IPS-20b (cell line): ENCODE measurements around the gene TGM3.

Source experiments
- H3K27ac ChIP-seq: one replicate; pipeline ENCODE4 v1.5.1; 2013; ENCODE audit warnings: low read length
- H3K27me3 ChIP-seq: 2 replicates; pipeline ENCODE4 v1.6.1; 2013; ENCODE audit warnings: mild to moderate bottlenecking, low read length, inconsistent platforms; ENCODE audit not compliant: insufficient read depth
- H3K36me3 ChIP-seq: 2 replicates; pipeline ENCODE4 v1.6.1; 2013; ENCODE audit warnings: low read depth, mild to moderate bottlenecking, inconsistent platforms, low read length, moderate library complexity; ENCODE audit not compliant: insufficient read depth
- H3K4me1 ChIP-seq: 2 replicates; pipeline ENCODE4 v1.6.1; 2013; ENCODE audit warnings: mild to moderate bottlenecking, control low read depth, inconsistent platforms, low read length, moderate library complexity; ENCODE audit not compliant: insufficient read depth
- H3K4me3 ChIP-seq: 2 replicates; pipeline ENCODE4 v1.5.1; 2013; ENCODE audit warnings: mild to moderate bottlenecking, low read length, inconsistent platforms
- H3K9ac ChIP-seq: 2 replicates; pipeline ENCODE4 v1.6.1; 2013; ENCODE audit warnings: low read depth, mild to moderate bottlenecking, inconsistent platforms, low read length, moderate library complexity
- H3K9me3 ChIP-seq: 2 replicates; pipeline ENCODE4 v1.6.1; 2013; ENCODE audit warnings: mild to moderate bottlenecking, low read depth, low read length, inconsistent platforms; ENCODE audit not compliant: insufficient read depth

Gene TGM3

DNA sequence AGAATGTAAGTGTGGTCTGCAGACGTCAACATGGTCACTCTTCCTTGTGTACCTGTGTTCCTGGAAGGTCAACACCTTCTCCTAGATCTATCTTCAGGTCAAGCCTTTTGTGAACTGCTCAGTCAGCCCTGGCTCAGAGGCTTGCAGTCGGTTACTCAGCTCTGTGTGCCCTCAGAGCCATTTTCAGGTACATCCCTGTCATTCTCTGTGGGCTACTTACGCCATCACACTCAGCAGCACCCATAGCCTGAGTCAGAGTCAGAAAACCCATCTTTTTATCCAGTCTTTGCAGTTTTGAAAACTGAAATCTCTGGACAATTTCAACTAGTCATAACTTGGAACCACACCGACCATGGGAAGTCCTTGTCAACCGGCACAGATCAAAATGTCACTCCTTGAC lies 35.3 kb downstream of the TGM3 start:
- Histone ChIP-seq H3K9ac (no peak overlapping the region), H3K27ac (no peak overlapping the region), H3K9me3 (no peaks in the 10 kb centered on the region), H3K4me1 (no peaks in the 10 kb centered on the region), H3K36me3 (no peaks in the 10 kb centered on the region), H3K27me3 (no peaks in the 10 kb centered on the region), H3K4me3 (no peak overlapping the region)

DNA sequence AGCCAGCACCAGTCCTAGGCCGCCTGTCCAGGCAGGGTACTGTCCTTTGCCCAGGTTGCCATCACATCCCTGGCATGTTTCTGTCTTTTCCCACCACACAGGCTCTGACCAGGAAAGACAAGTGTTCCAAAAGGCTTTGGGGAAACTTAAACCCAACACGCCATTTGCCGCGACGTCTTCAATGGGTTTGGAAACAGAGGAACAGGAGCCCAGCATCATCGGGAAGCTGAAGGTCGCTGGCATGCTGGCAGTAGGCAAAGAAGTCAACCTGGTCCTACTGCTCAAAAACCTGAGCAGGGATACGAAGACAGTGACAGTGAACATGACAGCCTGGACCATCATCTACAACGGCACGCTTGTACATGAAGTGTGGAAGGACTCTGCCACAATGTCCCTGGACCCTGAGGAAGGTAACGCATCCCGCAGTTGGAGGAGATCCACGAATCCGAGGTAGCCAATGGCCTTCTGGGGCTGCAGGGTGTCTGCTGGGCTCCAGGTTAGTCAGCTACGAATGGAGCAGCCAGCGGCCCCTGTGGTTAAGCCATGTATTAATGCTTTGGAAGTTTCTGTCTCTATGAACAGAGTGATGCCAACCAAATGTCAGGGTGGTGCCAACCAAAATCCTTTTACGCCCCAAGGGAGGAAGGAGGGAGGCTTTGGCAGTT lies 36.2 kb downstream of the TGM3 start:
- Histone ChIP-seq H3K4me1 (no peaks in the 10 kb centered on the region), H3K9ac (no peak overlapping the region), H3K27me3 (no peaks in the 10 kb centered on the region), H3K9me3 (no peaks in the 10 kb centered on the region), H3K36me3 (no peaks in the 10 kb centered on the region), H3K27ac (no peak overlapping the region), H3K4me3 (no peak overlapping the region)

DNA sequence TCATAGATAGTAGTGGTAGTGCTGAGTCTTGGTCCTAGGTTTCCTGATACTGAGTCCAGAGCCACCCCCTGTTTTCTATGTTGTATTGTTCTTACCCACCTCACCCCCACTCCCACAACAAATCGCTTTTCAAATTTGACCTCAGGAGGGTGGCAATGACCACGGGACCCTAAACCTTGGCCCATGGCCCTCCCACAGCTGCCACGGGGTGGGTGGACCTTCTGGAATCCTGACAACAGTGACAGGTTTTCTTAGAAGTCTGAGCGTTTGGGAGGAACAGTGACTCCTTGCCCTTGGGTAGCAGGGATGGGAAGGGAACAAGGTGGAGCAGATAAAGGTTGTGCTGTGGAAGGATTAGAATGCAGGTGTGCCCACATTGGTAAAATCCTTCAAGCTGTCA lies 36.9 kb downstream of the TGM3 start:
- Histone ChIP-seq H3K27ac (no peak overlapping the region), H3K4me3 (no peak overlapping the region), H3K36me3 (no peaks in the 10 kb centered on the region), H3K9ac (no peak overlapping the region), H3K4me1 (no peaks in the 10 kb centered on the region), H3K27me3 (no peaks in the 10 kb centered on the region), H3K9me3 (no peaks in the 10 kb centered on the region)

- Histone ChIP-seq H3K36me3 (no peaks in the 10 kb centered on the region), H3K4me1 (no peaks in the 10 kb centered on the region), H3K9ac (no peak overlapping the region), H3K9me3 (no peaks in the 10 kb centered on the region), H3K27ac (no peak overlapping the region), H3K4me3 (no peak overlapping the region), H3K27me3 (no peaks in the 10 kb centered on the region)
Observed at GRCh38 chr20:2333821-2334220, 38.0 kb downstream of the TGM3 start.

DNA sequence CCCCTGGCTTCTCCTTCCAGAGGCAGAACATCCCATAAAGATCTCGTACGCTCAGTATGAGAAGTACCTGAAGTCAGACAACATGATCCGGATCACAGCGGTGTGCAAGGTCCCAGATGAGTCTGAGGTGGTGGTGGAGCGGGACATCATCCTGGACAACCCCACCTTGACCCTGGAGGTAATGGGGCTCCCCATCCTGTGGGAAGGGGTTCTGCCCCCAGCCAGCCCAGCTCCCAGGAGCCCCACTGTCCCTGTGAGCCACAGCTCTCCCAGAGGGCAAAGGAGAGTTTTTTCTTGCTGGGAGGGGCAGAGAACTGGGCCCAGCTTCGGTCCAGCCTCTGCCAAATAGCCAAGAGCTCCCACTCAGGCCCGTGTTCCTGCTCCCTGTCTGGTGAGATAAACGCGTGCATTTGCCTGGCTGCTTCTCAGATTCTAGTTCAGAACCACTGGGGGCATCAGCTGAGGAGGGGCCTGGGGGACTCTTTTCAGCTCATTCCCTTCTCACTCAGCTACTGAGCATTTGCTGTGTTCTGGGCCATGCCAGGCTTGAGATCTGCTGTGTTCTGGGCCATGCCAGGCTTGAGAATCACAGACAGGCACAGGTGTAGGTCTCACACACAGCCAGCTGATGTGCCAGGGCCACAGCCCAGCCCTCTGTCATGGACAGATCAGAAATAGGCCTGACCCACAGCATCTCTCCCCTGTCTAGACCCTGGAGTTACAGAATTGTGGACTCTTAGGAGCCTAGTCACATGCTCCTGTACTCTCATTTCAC lies 39.5 kb downstream of the TGM3 start:
- Histone ChIP-seq H3K36me3 (no peaks in the 10 kb centered on the region), H3K9me3 (no peaks in the 10 kb centered on the region), H3K4me1 (no peaks in the 10 kb centered on the region), H3K4me3 (no peak overlapping the region), H3K27me3 (no peaks in the 10 kb centered on the region), H3K9ac (no peak overlapping the region), H3K27ac (no peak overlapping the region)

DNA sequence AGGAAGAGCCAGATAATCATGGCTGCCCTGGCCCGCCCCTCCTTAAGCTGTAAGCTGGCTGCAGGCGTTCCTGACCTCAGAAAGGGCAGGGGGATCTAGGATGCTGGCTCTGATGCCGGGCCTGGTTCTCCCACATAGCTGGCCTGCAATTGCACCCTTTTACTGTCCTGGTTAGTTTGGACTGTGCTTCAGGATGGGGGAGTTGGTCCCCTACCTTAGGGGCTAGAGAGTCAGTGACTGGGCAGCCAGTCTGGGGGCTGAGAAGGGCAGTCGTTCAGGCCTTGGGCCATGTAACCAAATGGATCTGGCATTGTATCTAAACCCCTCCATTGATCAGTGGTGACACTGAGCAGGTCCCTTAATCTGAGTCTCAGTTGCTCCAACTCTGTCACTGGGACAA lies 40.7 kb downstream of the TGM3 start:
- Histone ChIP-seq H3K27me3 (no peaks in the 10 kb centered on the region), H3K36me3 (no peaks in the 10 kb centered on the region), H3K9ac (no peak overlapping the region), H3K4me3 (no peak overlapping the region), H3K9me3 (no peaks in the 10 kb centered on the region), H3K4me1 (no peaks in the 10 kb centered on the region), H3K27ac (no peak overlapping the region)

DNA sequence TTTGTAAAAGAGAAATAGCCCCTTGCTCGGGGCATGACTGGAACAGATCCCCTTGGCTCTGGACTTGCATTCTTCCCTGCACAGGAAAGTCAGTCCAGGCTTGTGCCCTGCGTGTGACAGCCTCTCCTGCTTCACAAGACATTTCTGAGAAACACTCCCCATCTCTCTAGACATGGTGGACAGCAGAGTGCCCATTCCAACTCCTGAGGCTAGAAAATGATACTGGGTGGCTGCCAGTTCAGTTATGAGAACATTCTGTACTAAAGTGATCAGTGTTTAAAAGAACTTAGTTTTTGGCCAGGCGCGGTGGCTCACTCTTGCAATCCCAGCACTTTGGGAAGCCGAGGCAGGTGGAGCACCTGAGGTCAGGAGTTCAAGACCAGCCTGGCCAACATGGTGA lies 41.3 kb downstream of the TGM3 start:
- no peaks in the 10 kb centered on the region for H3K27me3 ChIP-seq
- H3K9ac ChIP-seq, result no peak overlapping the region
- H3K4me1 ChIP-seq, result no peaks in the 10 kb centered on the region
- H3K9me3 ChIP-seq, result no peaks in the 10 kb centered on the region
- no peak overlapping the region for H3K27ac ChIP-seq
- H3K36me3 ChIP-seq, result no peaks in the 10 kb centered on the region
- no peak overlapping the region for H3K4me3 ChIP-seq

DNA sequence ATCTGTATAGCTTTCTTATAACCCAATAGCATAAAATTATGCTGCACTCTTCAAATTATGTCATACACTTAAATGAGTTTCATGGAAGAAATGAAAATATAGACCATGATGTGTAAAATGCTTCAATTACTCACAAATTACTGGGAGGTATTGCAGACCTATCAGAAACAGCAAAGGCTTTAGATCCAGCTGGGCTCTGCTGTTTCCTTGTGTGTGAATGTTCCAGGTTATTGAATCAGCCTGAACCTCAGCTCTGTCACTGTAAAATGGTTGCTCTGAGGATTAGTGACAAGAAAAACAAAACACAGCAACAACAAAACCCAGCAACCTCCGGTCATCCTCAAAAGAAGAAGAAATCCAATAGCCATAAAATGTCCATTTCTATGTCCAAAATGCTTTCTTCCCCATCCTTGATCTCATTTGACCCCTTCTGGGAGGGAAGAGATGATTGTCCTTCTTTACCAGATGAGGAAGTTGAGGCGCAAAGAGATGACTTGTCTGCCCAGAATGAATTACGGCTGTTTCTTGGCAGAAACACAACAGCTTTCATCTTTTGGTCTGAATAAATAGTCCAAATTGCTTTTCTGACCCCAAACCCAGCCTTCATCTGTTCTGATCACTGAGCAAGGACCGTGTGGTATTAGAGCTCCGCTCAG lies 42.7 kb downstream of the TGM3 start:
- no peaks in the 10 kb centered on the region for H3K9me3 ChIP-seq
- H3K9ac ChIP-seq, result no peak overlapping the region
- no peak overlapping the region for H3K27ac ChIP-seq
- no peaks in the 10 kb centered on the region for H3K36me3 ChIP-seq
- no peaks in the 10 kb centered on the region for H3K4me1 ChIP-seq
- H3K27me3 ChIP-seq, result no peaks in the 10 kb centered on the region
- H3K4me3 ChIP-seq, result no peak overlapping the region

- Histone ChIP-seq H3K36me3 (no peaks in the 10 kb centered on the region), H3K9ac (no peak overlapping the region), H3K4me3 (no peak overlapping the region), H3K27me3 (no peaks in the 10 kb centered on the region), H3K27ac (no peak overlapping the region), H3K4me1 (no peaks in the 10 kb centered on the region), H3K9me3 (no peaks in the 10 kb centered on the region)
Observed at GRCh38 chr20:2340136-2340535, 44.3 kb downstream of the TGM3 start.

GRCh38 chr20:2340823-2341222 lies 45.0 kb downstream of the TGM3 start:
- Histone ChIP-seq H3K9me3 (no peaks in the 10 kb centered on the region), H3K9ac (no peak overlapping the region), H3K36me3 (no peaks in the 10 kb centered on the region), H3K27ac (no peak overlapping the region), H3K27me3 (no peaks in the 10 kb centered on the region), H3K4me3 (no peak overlapping the region), H3K4me1 (no peaks in the 10 kb centered on the region)

DNA sequence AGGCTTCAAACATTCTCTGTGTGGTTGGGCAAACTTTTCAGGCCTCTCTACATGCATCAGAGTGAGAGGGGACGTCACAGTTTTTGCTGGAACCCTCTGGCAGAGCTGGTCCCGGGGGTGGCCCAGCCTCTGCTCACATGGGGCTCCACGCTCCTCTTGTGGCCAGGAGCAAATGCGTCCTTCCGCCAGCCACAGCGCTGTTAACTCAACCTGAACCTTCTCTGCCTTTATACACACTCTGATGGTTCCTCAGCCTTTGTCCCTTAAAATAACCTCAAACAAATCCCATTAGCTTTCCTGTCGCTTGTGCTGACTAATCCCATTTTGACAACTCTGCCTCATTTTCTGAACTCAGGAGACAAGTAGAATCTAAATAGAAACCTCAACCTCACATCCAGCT lies 45.5 kb downstream of the TGM3 start:
- Histone ChIP-seq H3K4me3 (no peak overlapping the region), H3K9ac (no peak overlapping the region), H3K9me3 (no peaks in the 10 kb centered on the region), H3K27me3 (no peaks in the 10 kb centered on the region), H3K4me1 (no peaks in the 10 kb centered on the region), H3K27ac (no peak overlapping the region), H3K36me3 (no peaks in the 10 kb centered on the region)

- no peak overlapping the region for H3K4me3 ChIP-seq
- H3K27ac ChIP-seq, result no peak overlapping the region
- H3K9me3 ChIP-seq, result no peaks in the 10 kb centered on the region
- no peak overlapping the region for H3K9ac ChIP-seq
- no peaks in the 10 kb centered on the region for H3K27me3 ChIP-seq
- no peaks in the 10 kb centered on the region for H3K4me1 ChIP-seq
- H3K36me3 ChIP-seq, result no peaks in the 10 kb centered on the region
Observed at GRCh38 chr20:2342243-2342642, 46.4 kb downstream of the TGM3 start.
